ENCODE data around the gene ZMYND15. TPM values are rescaled to one million over a fixed set of nuclear protein-coding genes. Genes with fewer than 3 reads are reported as not detected.

ZMYND15 gene
- total and polyA plus RNA-seq, 2 of the 4 experiments (the other 2 are of a cell fraction): 0.07 TPM; not detected in 1

GRCh38 chr17:4721203-4722135 lies 18.2 kb upstream of the ZMYND15 start (continued):
- no peak for TF ChIP-seq SMC3 (IDR thresholded peaks at IDR 0.05; ENCODE audit: low read depth, low read length)
- no peak for TF ChIP-seq RAD21 (IDR thresholded peaks at IDR 0.05; ENCODE audit: low read length)

GRCh38 chr17:4722678-4723240 lies 16.9 kb upstream of the ZMYND15 start:
- no peak overlapping the region for H2BK120ac ChIP-seq (ENCODE audit: low read depth, low read length)
- H3K9me1 ChIP-seq (ENCODE audit: insufficient read depth, low read length): peaks cover 5% of the 10 kb centered on the region
- no peak overlapping the region for H3K27ac ChIP-seq (ENCODE audit: insufficient read depth, low read length)
- ATAC-seq (ENCODE audit: low read depth) (no peak), DNase-seq (no peak)
- H3K36me3 ChIP-seq (ENCODE audit: control insufficient read depth, insufficient read depth, low read length): no peaks in the 10 kb centered on the region
- POLR2A ChIA-PET (ENCODE audit: unreplicated experiment): no interaction called here
- H2BK5ac ChIP-seq (ENCODE audit: low read depth, low read length, poor library complexity, severe bottlenecking): no peak overlapping the region
- peaks cover 6% of the 10 kb centered on the region for H3K27me3 ChIP-seq (ENCODE audit: control insufficient read depth, insufficient read depth, low read length)
- H3K4me3 ChIP-seq (ENCODE audit: insufficient read depth, low read depth, low read length): no peak overlapping the region
- no peak overlapping the region for H3K4me2 ChIP-seq (ENCODE audit: low read depth, low read length)
- no peak overlapping the region; the same call in 1 of the 2 replicates for H4K5ac ChIP-seq (ENCODE audit: low read depth, low read length)
- intact Hi-C loops (cut with micrococcal nuclease): no loop called here
- BruUV-seq (replicated peaks): no TSS peak
- H4K8ac ChIP-seq (ENCODE audit: low read depth in 2 of 2, low read length in 2 of 2): no peak overlapping the region
- H3K14ac ChIP-seq (replicated peaks; ENCODE audit: low read depth, low read length): no peak overlapping the region
- dilution Hi-C loops (cut with HindIII; ENCODE audit: low sequenced_read_pairs, unreplicated experiment): no loop called here
- no peak overlapping the region for H3K23ac ChIP-seq (ENCODE audit: low read depth, low read length)
- no peaks in the 10 kb centered on the region for H3K79me1 ChIP-seq (ENCODE audit: low read depth in 1 of 2, low read length in 2 of 2)
- in situ Hi-C loops (cut with MboI; ENCODE audit: low sequenced_read_pairs): no loop called here
- no peak overlapping the region; the same call in 1 of the 2 replicates for H2AK5ac ChIP-seq (ENCODE audit: low read depth, low read length)
- no peak overlapping the region for H4K91ac ChIP-seq (ENCODE audit: insufficient read depth, low read depth, low read length)
- peaks cover 5% of the 10 kb centered on the region for H3K4me1 ChIP-seq (ENCODE audit: control insufficient read depth, insufficient read depth, low read length)
- 0 out of 2 replicates have a peak, but pooled peaks cover 3% of the 10 kb centered on the region for H4K20me1 ChIP-seq (ENCODE audit: insufficient read depth, low read length)
- H2AK9ac ChIP-seq (replicated peaks; ENCODE audit: low read depth, low read length, poor library complexity): no peak overlapping the region
- H2BK15ac ChIP-seq (ENCODE audit: low read depth, low read length): no peak overlapping the region
- H3K4ac ChIP-seq (ENCODE audit: low read depth, low read length): no peak overlapping the region
- CTCF ChIA-PET: no interaction called here
- no peak overlapping the region for H2AFZ ChIP-seq (replicated peaks; ENCODE audit: low read length, poor library complexity)
- no peaks in the 10 kb centered on the region for H3K9me3 ChIP-seq (ENCODE audit: control insufficient read depth, insufficient read depth, low read length)
- no peak overlapping the region for H3K9ac ChIP-seq (ENCODE audit: low read depth, low read length)
- WGBS, 2 experiments (ENCODE audit: extremely low coverage in 2 of 2, insufficient read length in 1 of 2): 84% methylated on average over 7 of the region's 16 CpGs; no CpG with 5 or more reads in 1 of the 2 experiments
- H3K56ac ChIP-seq (ENCODE audit: extremely low read depth, insufficient read depth, low read length): no peak overlapping the region
- H2BK20ac ChIP-seq (ENCODE audit: low read depth, low read length): no peak overlapping the region
- no peak overlapping the region for H3K18ac ChIP-seq (ENCODE audit: low read depth, low read length)
- TF ChIP-seq NFE2L2 (IDR thresholded peaks at IDR 0.05; ENCODE audit: low read depth, low read length) (no peak), MXI1 (IDR thresholded peaks at IDR 0.05; ENCODE audit: borderline replicate concordance, low read depth, low read length) (no peak), MAZ (IDR thresholded peaks at IDR 0.05; ENCODE audit: borderline replicate concordance, low read depth, low read length) (no peak), RFX5 (IDR thresholded peaks at IDR 0.05; ENCODE audit: low read depth, low read length) (no peak), USF2 (IDR thresholded peaks at IDR 0.05; ENCODE audit: low read depth, low read length) (no peak), POLR2A (IDR thresholded peaks at IDR 0.05; ENCODE audit: low read depth, low read length) (no peak), ELK1 (IDR thresholded peaks at IDR 0.05; ENCODE audit: borderline replicate concordance, low read depth, low read length) (no peak), RCOR1 (IDR thresholded peaks at IDR 0.05; ENCODE audit: insufficient replicate concordance, low read length) (no peak), CTCF (conservative IDR thresholded peaks at IDR 0.05; ENCODE audit: low read depth, low read length) (no peak), RAD21 (IDR thresholded peaks at IDR 0.05; ENCODE audit: low read length) (no peak)
